Kidney epithelial cell (primary cell): ENCODE results near the gene C3orf70. TPM values are rescaled to one million over a fixed set of nuclear protein-coding genes. Genes with fewer than 3 reads are reported as not detected.

ENCODE experiments used
- DNase-seq: peaks from one replicate; pipeline ENCODE4 v3.0.0-alpha.2; 2010; ENCODE audit warnings: low read depth
- H3K27me3 ChIP-seq: 2 replicates; pipeline ENCODE4 v1.6.0; 2011; ENCODE audit warnings: low read length; ENCODE audit not compliant: control insufficient read depth, insufficient read depth
- H3K36me3 ChIP-seq: 2 replicates; pipeline ENCODE4 v1.5.1; 2011; ENCODE audit warnings: low read length; ENCODE audit not compliant: control insufficient read depth, insufficient read depth
- H3K4me3 ChIP-seq: 2 replicates; pipeline ENCODE4 v1.5.1; 2011; ENCODE audit warnings: low read depth, mild to moderate bottlenecking, control low read depth, low read length
- CTCF ChIP-seq: IDR thresholded peaks from 2 replicates; pipeline ENCODE4 v1.5.1; 2011; ENCODE audit warnings: mild to moderate bottlenecking, moderate library complexity, low read length, control low read depth, inconsistent platforms; ENCODE audit not compliant: insufficient read depth, poor library complexity, severe bottlenecking
- total RNA-seq: library from RNA; depleted of rRNA; stranded (reverse); fragments of >200 nt; gene quantifications from 2 replicates; pipeline ENCODE4 v1.2.3, GENCODE V29; 2015

Gene C3orf70
- 0.50 and 1.5 TPM in 2 replicates for total RNA-seq

GRCh38 chr3:185152410-185153170, at the start of gene C3orf70:
Gene C3orf70, minus strand, starts transcription at chr3:185153060. Its CDS starts 237 bp downstream, at chr3:185152823.
- Histone ChIP-seq H3K4me3 (peak within 1 kb of the TSS; percentile 47), H3K27me3 (peaks cover 27% of the 10 kb centered on the region), H3K36me3 (no peaks in the 10 kb centered on the region)
- no peak for DNase-seq
- no peak for TF ChIP-seq CTCF

GRCh38 chr3:185200639-185201038, 47.8 kb upstream of the C3orf70 start:
- no peak for DNase-seq
- TF ChIP-seq CTCF = no peak
- Histone ChIP-seq H3K27me3 (no peaks in the 10 kb centered on the region), H3K4me3 (no peak overlapping the region), H3K36me3 (peaks cover 1% of the 10 kb centered on the region)

GRCh38 chr3:185199671-185200070, 46.8 kb upstream of the C3orf70 start:
- Histone ChIP-seq H3K36me3 (peaks cover 1% of the 10 kb centered on the region), H3K4me3 (no peak overlapping the region)
- TF ChIP-seq CTCF = no peak

GRCh38 chr3:185199206-185199605, 46.3 kb upstream of the C3orf70 start:
- peaks cover 1% of the 10 kb centered on the region for H3K36me3 ChIP-seq
- H3K4me3 ChIP-seq = no peak overlapping the region
- no peaks in the 10 kb centered on the region for H3K27me3 ChIP-seq
- TF ChIP-seq CTCF = no peak
- no peak for DNase-seq

More at GRCh38 chr3:185199671-185200070, 46.8 kb upstream of the C3orf70 start:
- H3K27me3 ChIP-seq = no peaks in the 10 kb centered on the region
- no peak for DNase-seq

GRCh38 chr3:185197068-185197467, 44.2 kb upstream of the C3orf70 start:
- H3K4me3 ChIP-seq = no peak overlapping the region
- H3K36me3 ChIP-seq = peaks cover 1% of the 10 kb centered on the region
- H3K27me3 ChIP-seq = no peaks in the 10 kb centered on the region
- TF ChIP-seq CTCF = no peak
- DNase-seq = no peak

GRCh38 chr3:185195652-185196051, 42.8 kb upstream of the C3orf70 start:
- DNase-seq = no peak
- TF ChIP-seq CTCF = no peak
- no peaks in the 10 kb centered on the region for H3K27me3 ChIP-seq
- no peak overlapping the region for H3K4me3 ChIP-seq
- no peaks in the 10 kb centered on the region for H3K36me3 ChIP-seq
